HepG2 (cell line): ENCODE results near the gene TST. TPM values are rescaled to one million over a fixed set of nuclear protein-coding genes. Genes with fewer than 3 reads are reported as not detected.

Experiments
- EEA1 ChIP-seq: sonication (generic); formaldehyde crosslinking; IDR thresholded peaks from 2 replicates; pipeline ENCODE4 v1.5.1; 2020; ENCODE audit warnings: mild to moderate bottlenecking, missing genetic modification reagents, borderline replicate concordance
- ERF ChIP-seq: IDR thresholded peaks from 2 replicates; pipeline ENCODE4 v1.6.1; 2018; ENCODE audit warnings: missing biosample characterization, missing genetic modification reagents
- MAFF ChIP-seq: IDR thresholded peaks from 2 replicates; pipeline ENCODE4 v1.6.1; 2011; ENCODE audit warnings: low read depth, low read length, improper control_type of control experiment
- MIER2 ChIP-seq: IDR thresholded peaks from 2 replicates; pipeline ENCODE4 v1.6.1; 2016; ENCODE audit warnings: missing biosample characterization, missing genetic modification reagents
- RARA ChIP-seq: IDR thresholded peaks from 2 replicates; pipeline ENCODE4 v1.6.1; 2016; ENCODE audit warnings: missing genetic modification reagents, missing compliant biosample characterization
- ZNF143 ChIP-seq: sonication (generic); formaldehyde crosslinking; IDR thresholded peaks from 2 replicates; pipeline ENCODE4 v1.4.0; 2020; ENCODE audit warnings: missing genetic modification reagents
- ZNF180 ChIP-seq: sonication (generic); formaldehyde crosslinking; IDR thresholded peaks from 2 replicates; pipeline ENCODE4 v1.4.0; 2020; ENCODE audit warnings: low read depth, missing genetic modification reagents, borderline replicate concordance
- ZNF747 ChIP-seq: sonication (generic); formaldehyde crosslinking; IDR thresholded peaks from 2 replicates; pipeline ENCODE4 v1.8.1; 2023; ENCODE audit warnings: missing genetic modification reagents, mild to moderate bottlenecking, borderline replicate concordance
- polyA plus RNA-seq, 8 experiments: library from polyadenylated mRNA; depleted of rRNA in 3 of 8; stranded (reverse) in 7 of 8; unstranded in 1 of 8; fragments of >200 nt; fragmentation: Illumina TruSeq in 4 of 8; extraction: Trizol in 4 of 8; gene quantifications; 2 replicates each; pipeline versions ENCODE4 v1.2.1 to v1.2.3, GENCODE V29; 2011 to 2016; ENCODE audit warnings: low read depth in 4 of 8, missing spikeins in 1 of 8, mixed read lengths in 1 of 8; ENCODE audit not compliant: insufficient read depth in 1 of 8
- total RNA-seq, 5 experiments: library from RNA; depleted of rRNA; stranded (reverse); fragments of >200 nt; fragmentation: Illumina TruSeq; extraction: Trizol; gene quantifications; 2 replicates each; pipeline ENCODE4 v1.2.3, GENCODE V29; 2016; ENCODE audit warnings: low read depth in 1 of 5
- TF ChIP-seq, protein P1 (sequence below): sonication (generic); formaldehyde crosslinking; IDR thresholded peaks from 2 replicates; pipeline ENCODE4 v1.4.0; 2020; ENCODE audit warnings: missing genetic modification reagents, mild to moderate bottlenecking, borderline replicate concordance
- TF ChIP-seq, protein P2 (sequence below): sonication (generic); formaldehyde crosslinking; IDR thresholded peaks from 2 replicates; pipeline ENCODE4 v1.5.0; 2020; ENCODE audit warnings: mild to moderate bottlenecking, low read depth, missing genetic modification reagents, borderline replicate concordance
- TF ChIP-seq, protein P3 (sequence below): sonication (generic); formaldehyde crosslinking; IDR thresholded peaks from 2 replicates; pipeline ENCODE4 v1.4.0; 2020; ENCODE audit warnings: missing genetic modification reagents
- TF ChIP-seq, protein P4 (sequence below): sonication (generic); formaldehyde crosslinking; IDR thresholded peaks from 2 replicates; pipeline ENCODE4 v1.4.0; 2020; ENCODE audit warnings: missing genetic modification reagents, borderline replicate concordance
- TF ChIP-seq, protein P5 (sequence below): IDR thresholded peaks from 2 replicates; pipeline ENCODE4 v1.6.1; 2012; ENCODE audit warnings: low read depth, low read length, improper control_type of control experiment
- TF ChIP-seq, protein P6 (sequence below): sonication (generic); formaldehyde crosslinking; IDR thresholded peaks from 2 replicates; pipeline ENCODE4 v1.9.0; 2021; ENCODE audit warnings: missing genetic modification reagents, mild to moderate bottlenecking, borderline replicate concordance
- TF ChIP-seq, protein P7 (sequence below): sonication (generic); formaldehyde crosslinking; IDR thresholded peaks from 2 replicates; pipeline ENCODE4 v1.5.1; 2020; ENCODE audit warnings: missing genetic modification reagents, mild to moderate bottlenecking, borderline replicate concordance

TST gene
- total and polyA plus RNA-seq, 2 of the 13 experiments (the other 11 are each of a cell fraction or from before 2014, with no cell fraction given) = 44.6 to 63.6 TPM

DNA sequence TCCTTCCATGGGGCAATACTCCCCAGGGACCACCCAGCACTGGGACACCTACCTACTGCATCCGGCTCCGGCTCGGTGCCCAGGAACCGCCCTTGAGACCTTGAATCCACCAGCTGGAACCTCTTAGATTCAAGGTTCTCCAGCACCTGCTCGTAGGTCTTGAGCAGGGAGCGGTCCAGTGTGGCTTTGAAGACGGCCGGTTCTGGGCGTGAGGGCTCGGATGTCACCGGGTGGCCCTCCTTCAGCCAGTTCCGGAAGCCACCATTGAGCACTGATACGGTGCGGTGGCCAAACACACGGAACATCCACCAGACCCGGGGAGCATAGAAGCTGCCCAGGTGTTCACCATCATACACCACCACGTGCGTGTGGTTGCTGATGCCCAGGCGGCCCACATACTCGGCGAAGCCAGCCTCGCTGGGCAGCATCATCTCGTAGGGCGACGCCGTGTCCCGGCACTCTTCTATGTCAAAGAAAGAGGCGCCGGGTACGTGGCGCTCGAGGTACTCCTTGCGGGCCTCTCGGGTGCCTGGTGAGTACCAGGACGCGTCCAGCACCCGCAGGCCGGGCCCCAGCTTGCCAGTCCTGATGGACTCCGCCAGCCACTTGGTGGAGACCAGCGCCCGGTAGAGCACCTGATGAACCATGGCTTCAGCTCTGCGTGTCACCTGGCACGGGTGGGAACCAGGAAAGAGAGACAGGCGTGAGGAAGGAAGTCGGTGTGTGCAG, 997 bp downstream of the TST start (continued):
- TF ChIP-seq, protein P1, sequence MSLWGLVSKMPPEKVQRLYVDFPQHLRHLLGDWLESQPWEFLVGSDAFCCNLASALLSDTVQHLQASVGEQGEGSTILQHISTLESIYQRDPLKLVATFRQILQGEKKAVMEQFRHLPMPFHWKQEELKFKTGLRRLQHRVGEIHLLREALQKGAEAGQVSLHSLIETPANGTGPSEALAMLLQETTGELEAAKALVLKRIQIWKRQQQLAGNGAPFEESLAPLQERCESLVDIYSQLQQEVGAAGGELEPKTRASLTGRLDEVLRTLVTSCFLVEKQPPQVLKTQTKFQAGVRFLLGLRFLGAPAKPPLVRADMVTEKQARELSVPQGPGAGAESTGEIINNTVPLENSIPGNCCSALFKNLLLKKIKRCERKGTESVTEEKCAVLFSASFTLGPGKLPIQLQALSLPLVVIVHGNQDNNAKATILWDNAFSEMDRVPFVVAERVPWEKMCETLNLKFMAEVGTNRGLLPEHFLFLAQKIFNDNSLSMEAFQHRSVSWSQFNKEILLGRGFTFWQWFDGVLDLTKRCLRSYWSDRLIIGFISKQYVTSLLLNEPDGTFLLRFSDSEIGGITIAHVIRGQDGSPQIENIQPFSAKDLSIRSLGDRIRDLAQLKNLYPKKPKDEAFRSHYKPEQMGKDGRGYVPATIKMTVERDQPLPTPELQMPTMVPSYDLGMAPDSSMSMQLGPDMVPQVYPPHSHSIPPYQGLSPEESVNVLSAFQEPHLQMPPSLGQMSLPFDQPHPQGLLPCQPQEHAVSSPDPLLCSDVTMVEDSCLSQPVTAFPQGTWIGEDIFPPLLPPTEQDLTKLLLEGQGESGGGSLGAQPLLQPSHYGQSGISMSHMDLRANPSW (CRISPR knock-in tag) = no peak
- TF ChIP-seq MAFF (no peak), ZNF180 (CRISPR knock-in tag) (no peak), ZNF747 (no peak; the same call in 1 of the 2 replicates), ZNF143 (no peak; the same call in 1 of the 2 replicates), MIER2 (CRISPR knock-in tag) (no peak), RARA (CRISPR knock-in tag) (no peak), ERF (no peak), EEA1 (CRISPR knock-in tag) (no peak)
- TF ChIP-seq, protein P2, sequence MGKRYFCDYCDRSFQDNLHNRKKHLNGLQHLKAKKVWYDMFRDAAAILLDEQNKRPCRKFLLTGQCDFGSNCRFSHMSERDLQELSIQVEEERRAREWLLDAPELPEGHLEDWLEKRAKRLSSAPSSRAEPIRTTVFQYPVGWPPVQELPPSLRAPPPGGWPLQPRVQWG = no peak
- TF ChIP-seq, protein P3, sequence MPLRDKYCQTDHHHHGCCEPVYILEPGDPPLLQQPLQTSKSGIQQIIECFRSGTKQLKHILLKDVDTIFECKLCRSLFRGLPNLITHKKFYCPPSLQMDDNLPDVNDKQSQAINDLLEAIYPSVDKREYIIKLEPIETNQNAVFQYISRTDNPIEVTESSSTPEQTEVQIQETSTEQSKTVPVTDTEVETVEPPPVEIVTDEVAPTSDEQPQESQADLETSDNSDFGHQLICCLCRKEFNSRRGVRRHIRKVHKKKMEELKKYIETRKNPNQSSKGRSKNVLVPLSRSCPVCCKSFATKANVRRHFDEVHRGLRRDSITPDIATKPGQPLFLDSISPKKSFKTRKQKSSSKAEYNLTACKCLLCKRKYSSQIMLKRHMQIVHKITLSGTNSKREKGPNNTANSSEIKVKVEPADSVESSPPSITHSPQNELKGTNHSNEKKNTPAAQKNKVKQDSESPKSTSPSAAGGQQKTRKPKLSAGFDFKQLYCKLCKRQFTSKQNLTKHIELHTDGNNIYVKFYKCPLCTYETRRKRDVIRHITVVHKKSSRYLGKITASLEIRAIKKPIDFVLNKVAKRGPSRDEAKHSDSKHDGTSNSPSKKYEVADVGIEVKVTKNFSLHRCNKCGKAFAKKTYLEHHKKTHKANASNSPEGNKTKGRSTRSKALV (CRISPR knock-in tag) = no peak
- TF ChIP-seq, protein P4, sequence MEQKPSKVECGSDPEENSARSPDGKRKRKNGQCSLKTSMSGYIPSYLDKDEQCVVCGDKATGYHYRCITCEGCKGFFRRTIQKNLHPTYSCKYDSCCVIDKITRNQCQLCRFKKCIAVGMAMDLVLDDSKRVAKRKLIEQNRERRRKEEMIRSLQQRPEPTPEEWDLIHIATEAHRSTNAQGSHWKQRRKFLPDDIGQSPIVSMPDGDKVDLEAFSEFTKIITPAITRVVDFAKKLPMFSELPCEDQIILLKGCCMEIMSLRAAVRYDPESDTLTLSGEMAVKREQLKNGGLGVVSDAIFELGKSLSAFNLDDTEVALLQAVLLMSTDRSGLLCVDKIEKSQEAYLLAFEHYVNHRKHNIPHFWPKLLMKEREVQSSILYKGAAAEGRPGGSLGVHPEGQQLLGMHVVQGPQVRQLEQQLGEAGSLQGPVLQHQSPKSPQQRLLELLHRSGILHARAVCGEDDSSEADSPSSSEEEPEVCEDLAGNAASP = no peak
- TF ChIP-seq, protein P5, sequence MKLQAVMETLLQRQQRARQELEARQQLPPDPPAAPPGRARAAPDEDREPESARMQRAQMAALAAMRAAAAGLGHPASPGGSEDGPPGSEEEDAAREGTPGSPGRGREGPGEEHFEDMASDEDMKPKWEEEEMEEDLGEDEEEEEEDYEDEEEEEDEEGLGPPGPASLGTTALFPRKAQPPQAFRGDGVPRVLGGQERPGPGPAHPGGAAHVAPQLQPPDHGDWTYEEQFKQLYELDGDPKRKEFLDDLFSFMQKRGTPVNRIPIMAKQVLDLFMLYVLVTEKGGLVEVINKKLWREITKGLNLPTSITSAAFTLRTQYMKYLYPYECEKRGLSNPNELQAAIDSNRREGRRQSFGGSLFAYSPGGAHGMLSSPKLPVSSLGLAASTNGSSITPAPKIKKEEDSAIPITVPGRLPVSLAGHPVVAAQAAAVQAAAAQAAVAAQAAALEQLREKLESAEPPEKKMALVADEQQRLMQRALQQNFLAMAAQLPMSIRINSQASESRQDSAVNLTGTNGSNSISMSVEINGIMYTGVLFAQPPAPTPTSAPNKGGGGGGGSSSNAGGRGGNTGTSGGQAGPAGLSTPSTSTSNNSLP = no peak
- TF ChIP-seq, protein P6, sequence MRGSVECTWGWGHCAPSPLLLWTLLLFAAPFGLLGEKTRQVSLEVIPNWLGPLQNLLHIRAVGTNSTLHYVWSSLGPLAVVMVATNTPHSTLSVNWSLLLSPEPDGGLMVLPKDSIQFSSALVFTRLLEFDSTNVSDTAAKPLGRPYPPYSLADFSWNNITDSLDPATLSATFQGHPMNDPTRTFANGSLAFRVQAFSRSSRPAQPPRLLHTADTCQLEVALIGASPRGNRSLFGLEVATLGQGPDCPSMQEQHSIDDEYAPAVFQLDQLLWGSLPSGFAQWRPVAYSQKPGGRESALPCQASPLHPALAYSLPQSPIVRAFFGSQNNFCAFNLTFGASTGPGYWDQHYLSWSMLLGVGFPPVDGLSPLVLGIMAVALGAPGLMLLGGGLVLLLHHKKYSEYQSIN (CRISPR knock-in tag) = no peak
- TF ChIP-seq, protein P7, sequence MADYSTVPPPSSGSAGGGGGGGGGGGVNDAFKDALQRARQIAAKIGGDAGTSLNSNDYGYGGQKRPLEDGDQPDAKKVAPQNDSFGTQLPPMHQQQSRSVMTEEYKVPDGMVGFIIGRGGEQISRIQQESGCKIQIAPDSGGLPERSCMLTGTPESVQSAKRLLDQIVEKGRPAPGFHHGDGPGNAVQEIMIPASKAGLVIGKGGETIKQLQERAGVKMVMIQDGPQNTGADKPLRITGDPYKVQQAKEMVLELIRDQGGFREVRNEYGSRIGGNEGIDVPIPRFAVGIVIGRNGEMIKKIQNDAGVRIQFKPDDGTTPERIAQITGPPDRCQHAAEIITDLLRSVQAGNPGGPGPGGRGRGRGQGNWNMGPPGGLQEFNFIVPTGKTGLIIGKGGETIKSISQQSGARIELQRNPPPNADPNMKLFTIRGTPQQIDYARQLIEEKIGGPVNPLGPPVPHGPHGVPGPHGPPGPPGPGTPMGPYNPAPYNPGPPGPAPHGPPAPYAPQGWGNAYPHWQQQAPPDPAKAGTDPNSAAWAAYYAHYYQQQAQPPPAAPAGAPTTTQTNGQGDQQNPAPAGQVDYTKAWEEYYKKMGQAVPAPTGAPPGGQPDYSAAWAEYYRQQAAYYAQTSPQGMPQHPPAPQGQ (CRISPR knock-in tag) = no peak
